Measurements from ENCODE around the gene CCDC190. TPM values are rescaled to one million over a fixed set of nuclear protein-coding genes. Genes with fewer than 3 reads are reported as not detected.

CCDC190 gene
- total and polyA plus RNA-seq, 2 experiments from 2014 or later: not detected

DNA sequence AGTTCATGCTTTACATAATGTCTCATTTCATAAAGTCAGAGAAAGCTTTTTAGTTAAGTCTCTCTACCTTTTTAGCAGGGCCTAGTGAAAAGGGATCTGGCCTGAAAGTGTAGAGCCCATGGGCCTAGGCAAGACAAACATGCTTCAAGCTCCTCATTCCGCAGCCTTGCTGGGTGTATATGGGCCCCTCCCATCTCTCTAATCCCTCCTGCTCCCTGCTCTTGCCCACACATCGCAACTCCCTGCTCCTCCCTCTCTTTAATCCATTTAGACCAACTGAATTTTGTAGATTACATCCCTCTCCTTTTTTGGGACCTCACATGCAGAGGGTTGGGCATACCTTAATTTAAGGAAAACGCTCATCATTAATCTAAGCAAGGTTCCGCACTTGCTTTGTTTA lies 42.3 kb upstream of the CCDC190 start:
- Histone ChIP-seq H4K20me1 (ENCODE audit: insufficient read depth) (no peaks in the 10 kb centered on the region), H2AFZ (no peak overlapping the region), H3K36me3 (ENCODE audit: low read depth) (no peaks in the 10 kb centered on the region), H3K9me3 (ENCODE audit: low read depth) (no peaks in the 10 kb centered on the region), H3K79me2 (ENCODE audit: insufficient read depth) (no peaks in the 10 kb centered on the region), H3K27ac (no peak overlapping the region), H3F3A (ENCODE audit: insufficient read depth) (peaks cover 40% of the 10 kb centered on the region), H3K4me3 (no peak overlapping the region), H3K27me3 (replicated peaks; ENCODE audit: insufficient read depth) (no peaks in the 10 kb centered on the region), H3K4me1 (ENCODE audit: insufficient read depth) (peaks cover 63% of the 10 kb centered on the region), H3K9me2 (ENCODE audit: insufficient read depth) (peaks cover 3% of the 10 kb centered on the region; the same call in 1 of the 2 replicates), H3K4me2 (ENCODE audit: unreplicated experiment) (no peak overlapping the region), H3K9ac (no peak overlapping the region)
- WGBS, 2 experiments (ENCODE audit: low coverage in 1 of 2, low lambda C conversion rate in 2 of 2, missing lambda C conversion rate in 2 of 2): 94 to 95% methylated on average over 4 of the region's 4 CpGs
- in situ Hi-C loops (cut with MboI): no loop called here
- DNase-seq: no peak
- TF ChIP-seq EZH2 (IDR thresholded peaks at IDR 0.05; ENCODE audit: insufficient read depth, poor library complexity, severe bottlenecking): no peak
- TF ChIP-seq EZH2phosphoT487 (IDR thresholded peaks at IDR 0.05; ENCODE audit: insufficient read depth, low read depth): no peak

DNA sequence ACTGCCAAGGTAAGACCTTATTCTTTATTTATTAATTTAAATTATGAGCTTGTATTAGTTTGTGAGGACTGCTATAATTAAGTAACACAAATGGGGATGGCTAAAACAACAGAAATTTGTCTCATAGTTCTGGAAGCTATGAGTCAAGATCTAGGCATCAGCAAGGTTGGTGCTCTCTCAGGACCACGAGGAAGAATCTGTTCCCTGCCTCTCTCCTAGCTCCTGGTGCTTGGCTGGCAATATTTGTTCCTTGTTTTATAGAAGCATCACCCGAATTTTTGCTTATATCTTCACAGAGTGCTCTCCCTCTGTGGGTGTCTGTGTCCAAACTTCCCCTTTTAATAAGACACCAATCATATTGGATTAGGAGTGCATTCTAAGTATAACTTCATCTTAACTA lies 41.4 kb upstream of the CCDC190 start:
- Histone ChIP-seq H3K9me2 (ENCODE audit: insufficient read depth) (peaks cover 3% of the 10 kb centered on the region; the same call in 1 of the 2 replicates), H3K4me2 (ENCODE audit: unreplicated experiment) (peak overlapping the region; percentile 43), H3K79me2 (ENCODE audit: insufficient read depth) (no peaks in the 10 kb centered on the region), H3K9ac (0 out of 2 replicates have a peak overlapping the region, but pooled peaks have one; percentile 15), H4K20me1 (ENCODE audit: insufficient read depth) (no peaks in the 10 kb centered on the region), H3F3A (ENCODE audit: insufficient read depth) (peaks cover 33% of the 10 kb centered on the region), H2AFZ (no peak overlapping the region), H3K4me3 (no peak overlapping the region), H3K27me3 (replicated peaks; ENCODE audit: insufficient read depth) (no peaks in the 10 kb centered on the region), H3K9me3 (ENCODE audit: low read depth) (no peaks in the 10 kb centered on the region), H3K4me1 (ENCODE audit: insufficient read depth) (peaks cover 56% of the 10 kb centered on the region), H3K27ac (peak overlapping the region; percentile 21), H3K36me3 (ENCODE audit: low read depth) (no peaks in the 10 kb centered on the region)
- DNase-seq: peak; percentile 84
- 3 to 9% methylated on average over 2 of the region's 2 CpGs for WGBS, 2 experiments (ENCODE audit: low coverage in 1 of 2, low lambda C conversion rate in 2 of 2, missing lambda C conversion rate in 2 of 2)
- TF ChIP-seq EZH2phosphoT487 (IDR thresholded peaks at IDR 0.05; ENCODE audit: insufficient read depth, low read depth): no peak
- no peak for TF ChIP-seq EZH2 (IDR thresholded peaks at IDR 0.05; ENCODE audit: insufficient read depth, poor library complexity, severe bottlenecking)
- in situ Hi-C loops (cut with MboI): no loop called here

DNA sequence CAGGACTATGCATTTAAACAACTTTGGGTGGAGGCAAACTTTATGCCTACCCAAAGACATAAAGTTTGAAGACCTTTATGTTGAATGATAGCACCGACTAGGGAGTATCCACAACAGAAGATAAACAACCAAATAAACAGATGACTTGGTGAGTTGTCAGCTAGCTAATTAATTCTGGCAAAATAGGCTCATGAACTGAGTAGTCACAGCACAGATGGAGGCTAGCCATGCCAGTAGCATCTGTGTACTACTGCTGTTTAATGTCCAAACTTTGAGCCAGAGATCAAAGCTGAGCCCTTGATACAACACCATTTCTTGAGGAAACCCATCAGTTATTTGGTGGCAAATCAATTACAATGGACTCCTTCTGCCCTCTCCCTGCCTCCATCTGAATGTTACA lies 40.3 kb upstream of the CCDC190 start:
- Histone ChIP-seq H3K79me2 (ENCODE audit: insufficient read depth) (no peaks in the 10 kb centered on the region), H3K36me3 (ENCODE audit: low read depth) (no peaks in the 10 kb centered on the region), H4K20me1 (ENCODE audit: insufficient read depth) (no peaks in the 10 kb centered on the region), H3K9ac (no peak overlapping the region), H3K27me3 (replicated peaks; ENCODE audit: insufficient read depth) (no peaks in the 10 kb centered on the region), H3K9me2 (ENCODE audit: insufficient read depth) (peaks cover 3% of the 10 kb centered on the region; the same call in 1 of the 2 replicates), H3K27ac (no peak overlapping the region), H3F3A (ENCODE audit: insufficient read depth) (peaks cover 33% of the 10 kb centered on the region), H3K4me3 (no peak overlapping the region), H3K9me3 (ENCODE audit: low read depth) (no peaks in the 10 kb centered on the region), H2AFZ (no peak overlapping the region), H3K4me2 (ENCODE audit: unreplicated experiment) (no peak overlapping the region), H3K4me1 (ENCODE audit: insufficient read depth) (peaks cover 54% of the 10 kb centered on the region)
- in situ Hi-C loops (cut with MboI): no loop called here
- DNase-seq: peak; percentile 24
- WGBS, 2 experiments (ENCODE audit: low coverage in 1 of 2, low lambda C conversion rate in 2 of 2, missing lambda C conversion rate in 2 of 2): 48 to 62% methylated on average over 1 of the region's 1 CpG
- TF ChIP-seq EZH2 (IDR thresholded peaks at IDR 0.05; ENCODE audit: insufficient read depth, poor library complexity, severe bottlenecking) (no peak), EZH2phosphoT487 (IDR thresholded peaks at IDR 0.05; ENCODE audit: insufficient read depth, low read depth) (no peak)

DNA sequence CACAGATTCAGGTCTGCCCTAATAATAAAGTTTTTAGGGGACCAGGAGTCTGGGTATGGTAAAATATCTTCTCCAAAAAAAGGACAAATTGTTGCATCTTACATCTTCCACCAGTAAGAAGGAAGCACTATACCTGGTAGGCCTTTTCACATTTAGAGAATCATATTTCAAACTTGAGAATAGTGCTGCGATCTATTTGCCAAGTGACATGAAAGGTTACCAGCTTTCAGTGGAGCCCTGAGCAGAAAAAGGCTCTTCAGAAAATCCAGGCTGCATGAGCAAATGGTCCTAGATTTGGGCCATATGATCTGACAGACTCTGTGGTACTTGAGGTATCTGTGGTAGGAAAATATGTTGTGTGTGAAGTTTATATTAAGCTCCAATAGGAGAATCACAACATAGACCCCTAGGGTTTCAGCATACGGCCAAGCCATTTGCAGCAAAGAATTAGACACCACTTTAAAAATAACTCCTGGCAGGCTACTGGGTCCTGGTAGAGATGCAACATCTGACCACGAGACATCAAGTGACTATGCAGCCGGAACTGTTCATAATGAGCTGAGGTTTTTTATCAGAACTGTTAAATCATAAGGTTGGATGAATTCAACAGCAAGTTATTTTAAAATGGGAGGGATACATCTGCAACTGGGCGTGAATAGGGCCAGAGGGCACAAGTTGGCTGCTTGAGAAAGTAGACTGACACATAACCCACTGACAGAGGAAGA lies 38.6 kb upstream of the CCDC190 start:
- Histone ChIP-seq H3F3A (ENCODE audit: insufficient read depth) (peaks cover 19% of the 10 kb centered on the region), H3K4me1 (ENCODE audit: insufficient read depth) (peaks cover 37% of the 10 kb centered on the region), H2AFZ (no peak overlapping the region), H3K36me3 (ENCODE audit: low read depth) (no peaks in the 10 kb centered on the region), H3K27me3 (replicated peaks; ENCODE audit: insufficient read depth) (no peaks in the 10 kb centered on the region), H3K4me2 (ENCODE audit: unreplicated experiment) (peak overlapping the region; percentile 67), H4K20me1 (ENCODE audit: insufficient read depth) (no peaks in the 10 kb centered on the region), H3K9ac (no peak overlapping the region), H3K27ac (peak overlapping the region; percentile 52), H3K9me3 (ENCODE audit: low read depth) (no peaks in the 10 kb centered on the region), H3K9me2 (ENCODE audit: insufficient read depth) (peaks cover 3% of the 10 kb centered on the region; the same call in 1 of the 2 replicates), H3K79me2 (ENCODE audit: insufficient read depth) (no peaks in the 10 kb centered on the region), H3K4me3 (no peak overlapping the region)
- WGBS, 2 experiments (ENCODE audit: low coverage in 1 of 2, low lambda C conversion rate in 2 of 2, missing lambda C conversion rate in 2 of 2): 11 to 13% methylated on average over 5 of the region's 5 CpGs
- in situ Hi-C loops (cut with MboI): no loop called here
- DNase-seq: peak; percentile 95
- TF ChIP-seq EZH2phosphoT487 (IDR thresholded peaks at IDR 0.05; ENCODE audit: insufficient read depth, low read depth): peak; percentile 85
- TF ChIP-seq EZH2 (IDR thresholded peaks at IDR 0.05; ENCODE audit: insufficient read depth, poor library complexity, severe bottlenecking): no peak

Data from GM23248 (cell line).